Colon (tissue), 2 donors: ENCODE data around the gene SH3BP2.

Experiments used
- FAIRE-seq: peaks from 2 replicates; lab custom pipeline; 2012; peaks lifted over from hg19 to GRCh38; lab: Jason Lieb, UNC
- donor health status: control.
- donor health status: control.

Gene SH3BP2

GRCh38 chr4:2792711-2793585 lies at the start of gene SH3BP2:
Gene SH3BP2, plus strand, starts transcription at chr4:2793085. Its CDS starts 27,533 bp downstream, at chr4:2820618.
- FAIRE-seq: no peak

- FAIRE-seq: no peak
These were observed 49.1 kb upstream of the SH3BP2 start for GRCh38 chr4:2743518-2744445.

GRCh38 chr4:2744576-2745270 lies 48.2 kb upstream of the SH3BP2 start:
- FAIRE-seq: no peak

- no peak for FAIRE-seq
These were observed 47.4 kb upstream of the SH3BP2 start for GRCh38 chr4:2745516-2745915.

GRCh38 chr4:2745981-2746806 lies 46.7 kb upstream of the SH3BP2 start:
- FAIRE-seq: no peak

GRCh38 chr4:2746891-2747695 lies 45.8 kb upstream of the SH3BP2 start:
- FAIRE-seq: no peak

- no peak for FAIRE-seq
These were observed 41.9 kb upstream of the SH3BP2 start for GRCh38 chr4:2750719-2751605.

- no peak for FAIRE-seq
These were observed 39.4 kb upstream of the SH3BP2 start for GRCh38 chr4:2753436-2753835.

GRCh38 chr4:2754848-2755819 lies 37.8 kb upstream of the SH3BP2 start:
- no peak for FAIRE-seq

GRCh38 chr4:2755821-2756690 lies 36.8 kb upstream of the SH3BP2 start, which contains the start of gene TNIP2:
Gene TNIP2, minus strand, starts transcription at chr4:2756336. Its CDS starts 47 bp downstream, at chr4:2756289.
- no peak for FAIRE-seq

- no peak for FAIRE-seq
These were observed 36.1 kb upstream of the SH3BP2 start for GRCh38 chr4:2756691-2757350.

GRCh38 chr4:2757426-2757825 lies 35.5 kb upstream of the SH3BP2 start:
- FAIRE-seq: no peak

GRCh38 chr4:2761035-2761923 lies 31.6 kb upstream of the SH3BP2 start:
- FAIRE-seq: peak; percentile 31

GRCh38 chr4:2762048-2762447 lies 30.8 kb upstream of the SH3BP2 start:
- no peak for FAIRE-seq
